Neural progenitor cell (in vitro differentiated cells): Measurements from ENCODE around the gene TMEM242.

Experiments used
- CTCF ChIP-seq: fragments of 200-600 bp; sonication (generic); IDR thresholded peaks from 2 replicates; pipeline ENCODE4 v1.5.1; 2017; ENCODE audit warnings: antibody characterized with exemption, mild to moderate bottlenecking
- EZH2 ChIP-seq: fragments of 200-600 bp; sonication (generic); IDR thresholded peaks from 2 replicates; pipeline ENCODE4 v1.6.1; 2017; ENCODE audit warnings: antibody characterized with exemption, mild to moderate bottlenecking, moderate library complexity
- EZH2phosphoT487 ChIP-seq: fragments of 200-600 bp; sonication (generic); IDR thresholded peaks from 2 replicates; pipeline ENCODE4 v1.6.1; 2017; ENCODE audit warnings: antibody characterized with exemption

- TF ChIP-seq CTCF (no peak), EZH2phosphoT487 (no peak), EZH2 (no peak)
Measured at GRCh38 chr6:157283330-157283898, 39.9 kb downstream of the TMEM242 start.
